Upper lobe of left lung (tissue), 6 donors: ENCODE measurements around the gene TTC34. TPM values are rescaled to one million over a fixed set of nuclear protein-coding genes. Genes with fewer than 3 reads are reported as not detected.

Experiments used
- ATAC-seq, 2 donors: fragments of 200-7000 bp; cut with Tn5 transposase; one replicate each; pipeline ENCODE4 v1.9.1; 2022; ENCODE audit warnings: mild to moderate bottlenecking in 2 of 2, moderate library complexity in 2 of 2; ENCODE audit not compliant: low FRiP score in 2 of 2
- DNase-seq, 2 donors: peaks; one replicate each; pipeline ENCODE4 v3.0.0-alpha.2; 2019 to 2020
- H3K27ac ChIP-seq, 4 donors: fragments of 200-600 bp; sonication (generic); one replicate each; pipeline ENCODE4 v1.5.1; 2016 to 2019
- H3K27me3 ChIP-seq, 4 donors: fragments of 200-600 bp; sonication (generic); one replicate each; pipeline ENCODE4 v1.5.1; 2017 to 2019
- H3K36me3 ChIP-seq, 4 donors: fragments of 200-600 bp; sonication (generic); one replicate each; pipeline ENCODE4 v1.5.1; 2016 to 2019
- H3K4me1 ChIP-seq, 4 donors: fragments of 200-600 bp; sonication (generic); one replicate each; pipeline ENCODE4 v1.5.1; 2018 to 2019
- H3K4me3 ChIP-seq, 4 donors: fragments of 200-600 bp; sonication (generic); one replicate each; pipeline ENCODE4 v1.5.1; 2017 to 2019; ENCODE audit warnings: mild to moderate bottlenecking in 2 of 4, moderate library complexity in 1 of 4
- H3K9me3 ChIP-seq, 4 donors: fragments of 200-600 bp; sonication (generic); one replicate each; pipeline ENCODE4 v1.5.1; 2018 to 2019
- EP300 ChIP-seq, 4 donors: sonication (generic); formaldehyde crosslinking; IDR thresholded peaks; one replicate each; pipeline ENCODE4 v1.5.1; 2017; ENCODE audit warnings: antibody characterized with exemption in 4 of 4, control low read depth in 2 of 4
- POLR2A ChIP-seq, 4 donors: fragments of 450-650 bp; IDR thresholded peaks; one replicate each; pipeline ENCODE4 v1.5.1; 2016 to 2017; ENCODE audit warnings: antibody characterized with exemption in 4 of 4, mild to moderate bottlenecking in 2 of 4
- POLR2AphosphoS5 ChIP-seq, 2 donors: sonication (generic); formaldehyde crosslinking; IDR thresholded peaks; one replicate each; pipeline ENCODE4 v1.5.1; 2017; ENCODE audit warnings: antibody characterized with exemption in 2 of 2
- WGBS, 2 donors: methylation state at CpG; one replicate each; pipeline ENCODE4 v1.1.5; 2017 to 2018; 5-methylcytosine and 5-hydroxymethylcytosine counted together
- total RNA-seq, 6 donors: library from RNA; depleted of rRNA in 4 of 6; stranded (reverse); fragments of >200 nt in 4 of 6; gene quantifications; one replicate each; pipeline versions ENCODE4 v1.1.0 to v1.2.1, GENCODE V29; 2016 to 2021
- TF ChIP-seq, protein P1 (sequence below), 6 experiments: fragments of 450-650 bp in 4 of 6; fragments of 200-600 bp in 2 of 6; sonication (generic) in 2 of 6; IDR thresholded peaks; one replicate each; pipeline ENCODE4 v1.5.1; 2016 to 2019; ENCODE audit warnings: antibody characterized with exemption in 6 of 6
- donor health status: DM: no; HTN: no; CAD: no; lungs with moderate emphysema.
- donor health status: DM: no; HTN: yes; CAD: no; lungs with severe emphysema.

The TTC34 gene
- total RNA-seq, 6 donors from 2014 or later = 0.76 to 4.2 (median 2.1) TPM

DNA sequence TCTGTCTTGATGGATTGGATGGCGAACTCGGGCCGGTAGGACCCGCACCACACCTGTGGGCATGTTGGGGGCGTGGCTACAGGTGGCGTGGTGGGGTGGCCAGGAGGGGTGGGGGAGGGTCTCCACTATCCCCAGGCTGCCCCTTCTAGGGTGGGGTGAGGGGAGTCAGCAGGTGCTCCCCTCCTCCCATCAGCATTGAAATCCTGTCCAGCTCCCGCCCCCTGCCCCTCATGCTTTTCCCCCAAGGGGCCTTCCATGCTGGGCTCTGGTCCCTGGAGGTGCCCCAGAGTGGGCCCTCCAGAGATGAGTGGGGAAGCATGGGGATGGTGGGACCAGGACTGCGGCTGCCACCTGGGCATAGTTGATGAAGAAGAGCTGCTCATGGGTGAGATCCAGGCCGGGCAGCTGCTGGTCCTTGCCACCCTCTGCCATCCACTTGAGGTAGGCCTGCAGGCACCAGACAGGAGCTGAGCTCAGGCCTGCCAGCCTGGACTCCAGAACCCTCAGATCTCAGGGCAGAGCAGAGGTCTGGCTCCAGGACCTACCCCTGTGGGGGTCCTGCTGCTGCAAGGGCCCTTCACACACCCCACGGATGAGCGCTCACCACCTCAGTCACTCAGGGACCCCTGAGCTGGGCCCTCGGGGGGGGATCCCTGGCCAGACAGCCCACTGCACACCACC, 209.8 kb downstream of the TTC34 start:
- no peak overlapping the region for H3K27ac ChIP-seq
- 90 to 100% methylated on average over 2 to 9 of the region's 12 CpGs for WGBS, 2 donors
- peaks cover 22 to 46% (median 30%) of the 10 kb centered on the region in 4 donors for H3K4me1 ChIP-seq
- DNase-seq (peak in 1 of 2 donors; percentile 42), ATAC-seq (no peak)
- H3K36me3 ChIP-seq = peaks cover 0 to 18% (median 11%) of the 10 kb centered on the region in 4 donors
- no peaks in the 10 kb centered on the region for H3K27me3 ChIP-seq
- TF ChIP-seq POLR2AphosphoS5 (IDR thresholded peaks at IDR 0.05) = no peak
- TF ChIP-seq EP300 (IDR thresholded peaks at IDR 0.05) = no peak
- TF ChIP-seq, protein P1, sequence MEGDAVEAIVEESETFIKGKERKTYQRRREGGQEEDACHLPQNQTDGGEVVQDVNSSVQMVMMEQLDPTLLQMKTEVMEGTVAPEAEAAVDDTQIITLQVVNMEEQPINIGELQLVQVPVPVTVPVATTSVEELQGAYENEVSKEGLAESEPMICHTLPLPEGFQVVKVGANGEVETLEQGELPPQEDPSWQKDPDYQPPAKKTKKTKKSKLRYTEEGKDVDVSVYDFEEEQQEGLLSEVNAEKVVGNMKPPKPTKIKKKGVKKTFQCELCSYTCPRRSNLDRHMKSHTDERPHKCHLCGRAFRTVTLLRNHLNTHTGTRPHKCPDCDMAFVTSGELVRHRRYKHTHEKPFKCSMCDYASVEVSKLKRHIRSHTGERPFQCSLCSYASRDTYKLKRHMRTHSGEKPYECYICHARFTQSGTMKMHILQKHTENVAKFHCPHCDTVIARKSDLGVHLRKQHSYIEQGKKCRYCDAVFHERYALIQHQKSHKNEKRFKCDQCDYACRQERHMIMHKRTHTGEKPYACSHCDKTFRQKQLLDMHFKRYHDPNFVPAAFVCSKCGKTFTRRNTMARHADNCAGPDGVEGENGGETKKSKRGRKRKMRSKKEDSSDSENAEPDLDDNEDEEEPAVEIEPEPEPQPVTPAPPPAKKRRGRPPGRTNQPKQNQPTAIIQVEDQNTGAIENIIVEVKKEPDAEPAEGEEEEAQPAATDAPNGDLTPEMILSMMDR (IDR thresholded peaks at IDR 0.05) = no peak
- no peak for TF ChIP-seq POLR2A (IDR thresholded peaks at IDR 0.05)
- no peaks in the 10 kb centered on the region for H3K9me3 ChIP-seq
- H3K4me3 ChIP-seq = no peak overlapping the region

DNA sequence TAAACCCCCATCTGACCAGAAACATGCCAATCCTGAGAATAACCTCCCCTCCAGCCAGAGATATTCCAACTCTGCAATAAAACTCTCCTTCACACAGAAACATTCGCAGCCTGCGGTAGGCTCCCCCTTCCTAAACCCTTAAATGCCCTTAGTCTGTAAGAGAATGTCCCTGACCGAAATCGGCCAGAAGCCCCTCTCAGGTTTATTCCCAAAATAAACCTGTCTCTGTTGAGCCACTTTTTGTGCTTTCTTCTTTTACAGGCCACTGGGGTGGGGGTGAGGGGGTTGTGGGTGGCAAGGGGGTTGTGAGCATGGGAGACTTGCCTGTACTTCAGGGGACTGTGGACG, 210.3 kb downstream of the TTC34 start:
- Histone ChIP-seq H3K4me3 (no peak overlapping the region), H3K4me1 (peaks cover 22 to 46% (median 30%) of the 10 kb centered on the region in 4 donors)

DNA sequence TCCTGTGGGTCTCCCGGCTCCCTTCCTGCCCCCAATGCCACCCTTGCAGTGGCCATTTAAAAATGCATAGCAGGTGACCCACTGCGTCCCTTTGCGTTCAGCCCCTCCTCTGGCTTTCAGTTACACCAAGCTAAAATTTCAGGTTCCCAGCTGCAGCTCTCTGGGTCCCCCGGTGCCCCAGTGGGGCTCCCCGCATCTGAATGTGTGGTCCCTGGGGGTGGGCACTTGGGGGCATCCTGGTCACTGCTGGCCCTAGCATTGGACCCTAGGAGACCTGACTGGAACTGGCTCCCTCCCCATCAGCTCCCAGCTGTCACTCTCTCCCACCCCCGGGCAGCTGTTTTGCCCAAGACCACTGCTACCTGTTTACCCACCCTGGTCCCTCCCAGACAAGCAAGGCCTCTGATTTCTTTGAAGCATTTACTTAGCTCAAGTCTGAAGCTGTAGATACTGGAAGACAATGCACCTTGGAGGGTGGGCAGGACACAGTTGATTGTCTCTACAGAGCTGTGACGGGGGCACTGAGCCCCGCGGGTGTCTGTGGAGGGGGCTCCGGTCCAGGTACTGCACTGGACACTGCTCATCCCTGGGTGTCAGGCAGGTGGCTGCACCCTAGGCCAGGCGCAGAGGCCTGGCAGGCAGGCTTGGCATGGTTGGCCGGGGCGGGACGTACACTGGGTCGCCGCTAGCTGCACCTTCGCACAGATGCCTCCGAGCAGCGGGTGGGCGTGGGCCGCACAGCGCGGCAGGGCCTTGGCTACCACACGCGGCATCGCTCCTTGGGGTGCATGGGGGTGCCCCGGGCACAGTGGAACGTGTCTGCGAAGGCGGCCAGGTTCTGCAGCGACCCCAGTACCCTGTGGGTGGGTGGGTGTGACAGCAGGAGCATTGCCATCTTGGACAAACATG, 211.0 kb downstream of the TTC34 start:
- Histone ChIP-seq H3K9me3 (no peaks in the 10 kb centered on the region), H3K27ac (no peak overlapping the region), H3K36me3 (peaks cover 0 to 18% (median 11%) of the 10 kb centered on the region in 4 donors), H3K4me3 (no peak overlapping the region), H3K4me1 (peaks cover 22 to 48% (median 30%) of the 10 kb centered on the region in 4 donors), H3K27me3 (no peaks in the 10 kb centered on the region)
- TF ChIP-seq, protein P1 (IDR thresholded peaks at IDR 0.05) = no peak
- TF ChIP-seq EP300 (IDR thresholded peaks at IDR 0.05) (no peak), POLR2AphosphoS5 (IDR thresholded peaks at IDR 0.05) (no peak), POLR2A (IDR thresholded peaks at IDR 0.05) (no peak)
- 97 to 98% methylated on average over 10 to 16 of the region's 31 CpGs for WGBS, 2 donors
- ATAC-seq (no peak), DNase-seq (peak in 1 of 2 donors; percentile 84)

More for the DNA sequence above, 210.3 kb downstream of the TTC34 start:
- Histone ChIP-seq H3K9me3 (no peaks in the 10 kb centered on the region), H3K27ac (no peak overlapping the region), H3K27me3 (no peaks in the 10 kb centered on the region), H3K36me3 (peaks cover 0 to 18% (median 11%) of the 10 kb centered on the region in 4 donors)
- ATAC-seq = no peak
- no peak for DNase-seq
- WGBS, 2 donors = 84 to 85% methylated on average over 3 to 5 of the region's 5 CpGs
- TF ChIP-seq POLR2A (IDR thresholded peaks at IDR 0.05) = no peak
- TF ChIP-seq, protein P1 (IDR thresholded peaks at IDR 0.05) = no peak
- TF ChIP-seq POLR2AphosphoS5 (IDR thresholded peaks at IDR 0.05) = no peak
- TF ChIP-seq EP300 (IDR thresholded peaks at IDR 0.05) = no peak

DNA sequence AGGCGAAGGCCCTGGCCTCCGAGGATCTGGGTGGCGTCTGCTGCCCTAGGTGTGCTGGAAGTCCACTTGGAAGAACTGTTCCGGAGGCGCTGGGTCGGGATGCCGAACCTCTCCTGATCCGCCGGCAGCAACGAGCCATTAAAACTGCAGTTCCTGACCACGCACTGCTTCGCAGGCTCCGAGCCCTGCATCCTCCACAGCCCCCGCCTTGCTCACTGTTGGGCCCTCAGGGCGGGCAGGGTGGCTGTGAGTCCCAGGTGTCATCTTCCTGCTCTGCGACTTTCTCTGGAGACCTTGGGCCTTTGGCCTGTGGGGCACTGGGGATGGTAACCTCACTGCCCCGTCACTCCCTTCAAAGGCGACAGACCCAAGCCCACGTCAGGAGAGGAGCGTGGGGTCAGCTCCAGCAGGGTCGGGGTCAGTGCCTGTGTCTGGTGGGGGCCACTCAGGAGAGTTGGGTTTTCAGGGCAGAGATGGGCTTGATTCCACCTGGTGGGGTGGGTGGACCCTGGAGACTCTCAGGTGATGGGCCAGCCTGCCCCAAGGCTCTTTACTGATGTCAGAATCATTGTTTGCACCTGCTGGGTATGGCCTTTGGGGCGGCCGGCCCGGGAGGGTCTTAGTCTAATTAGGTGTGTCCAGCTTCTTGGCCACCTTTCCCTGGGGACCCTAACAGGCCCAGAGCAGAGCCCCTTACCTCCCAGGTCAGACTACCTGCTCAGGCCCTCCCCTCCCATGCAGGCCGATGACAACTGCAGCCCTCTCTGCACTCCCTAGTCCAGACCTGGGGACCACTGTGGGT, 211.9 kb downstream of the TTC34 start:
- DNase-seq (peak in 1 of 2 donors; percentile 62), ATAC-seq (no peak)
- Histone ChIP-seq H3K9me3 (no peaks in the 10 kb centered on the region), H3K4me1 (peaks cover 30 to 56% (median 36%) of the 10 kb centered on the region in 4 donors), H3K27ac (no peak overlapping the region), H3K4me3 (no peak overlapping the region), H3K27me3 (no peaks in the 10 kb centered on the region), H3K36me3 (peaks cover 0 to 18% (median 11%) of the 10 kb centered on the region in 4 donors)
- TF ChIP-seq, protein P1 (IDR thresholded peaks at IDR 0.05) = no peak
- TF ChIP-seq POLR2A (IDR thresholded peaks at IDR 0.05) = no peak
- TF ChIP-seq POLR2AphosphoS5 (IDR thresholded peaks at IDR 0.05) = no peak
- no peak for TF ChIP-seq EP300 (IDR thresholded peaks at IDR 0.05)
- 95 to 97% methylated on average over 21 to 25 of the region's 25 CpGs for WGBS, 2 donors
